Measurements from ENCODE around the gene IGSF3.

DNA sequence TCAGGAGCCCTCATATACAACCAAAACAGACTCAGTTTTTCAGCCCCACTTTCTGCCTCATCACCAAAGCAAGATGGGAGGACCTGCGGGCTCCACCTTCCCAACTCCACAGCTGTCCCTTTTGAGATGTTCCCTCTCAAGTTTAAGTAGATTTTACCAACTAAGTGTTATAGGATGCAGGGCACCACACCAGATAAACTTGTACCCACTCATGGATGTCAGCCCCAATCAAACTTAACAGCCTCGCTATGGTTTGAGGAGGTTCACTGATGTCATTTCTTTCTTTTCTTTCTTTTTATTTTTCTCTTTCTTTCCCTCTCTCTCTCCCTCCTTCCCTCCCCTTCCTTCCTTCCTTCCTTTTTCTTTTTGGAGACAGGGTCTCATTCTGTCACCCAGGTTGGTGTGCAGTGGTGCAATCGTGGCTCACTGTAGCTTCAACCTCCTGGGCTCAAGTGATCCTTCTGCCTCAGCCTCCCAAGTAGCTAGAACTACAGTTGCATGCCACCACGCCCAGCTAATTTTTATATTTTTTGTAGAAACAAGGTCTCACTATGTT, 110.1 kb downstream of the IGSF3 start:
- 0 out of 2 replicates have a peak, but pooled peaks have one; percentile 29 for TF ChIP-seq POLR2AphosphoS5 (IDR thresholded peaks at IDR 0.05; ENCODE audit: low read depth, low read length)
- peak; percentile 36; the same call in 1 of the 2 replicates for TF ChIP-seq POLR2A (IDR thresholded peaks at IDR 0.05; ENCODE audit: low read depth, low read length)
- no peak for TF ChIP-seq TAF1 (IDR thresholded peaks at IDR 0.05; ENCODE audit: borderline replicate concordance, low read depth, low read length)
